Panc1 (cell line): Measurements from ENCODE around the gene PHLDB2. TPM values are rescaled to one million over a fixed set of nuclear protein-coding genes. Genes with fewer than 3 reads are reported as not detected.

Experiments used
- ATAC-seq: fragments of 200-7000 bp; cut with Tn5 transposase; 2 replicates; pipeline ENCODE4 v1.9.1; 2020; ENCODE audit warnings: mild to moderate bottlenecking, moderate library complexity
- BruUV-seq: library from RNA; stranded (reverse); fragments of 400-500 nt; replicated peaks from 2 replicates; lab custom pipeline; 2021; lab: Mats Ljungman, UMichigan
- CTCF ChIA-PET: fragments of 300-600 bp; sonication (Branson Sonifier 250); formaldehyde crosslinking; loops from one replicate; lab custom pipeline; 2022; ENCODE audit warnings: antibody characterized with exemption; lab: Charles Lee
- POLR2A ChIA-PET: fragments of 300-600 bp; sonication (Branson Sonifier 250); formaldehyde crosslinking; loops from one replicate; lab custom pipeline; 2022; ENCODE audit warnings: antibody characterized with exemption; lab: Charles Lee
- DNase-seq: peaks from one replicate; pipeline ENCODE4 v3.0.0-alpha.2; 2010; ENCODE audit warnings: low read depth, low spot score
- H3K27ac ChIP-seq: 2 replicates; pipeline ENCODE4 v1.5.1; 2011; ENCODE audit warnings: mild to moderate bottlenecking, low read length, inconsistent platforms
- H3K27me3 ChIP-seq: fragments of 200-500 bp; sonication (Bioruptor generic); 2 replicates; pipeline ENCODE4 v1.6.0; 2014; ENCODE audit warnings: low read length, inconsistent platforms; ENCODE audit not compliant: control insufficient read depth, insufficient read depth
- H3K36me3 ChIP-seq: fragments of 200-500 bp; sonication (Bioruptor generic); 2 replicates; pipeline ENCODE4 v1.5.1; 2014; ENCODE audit warnings: inconsistent platforms, mild to moderate bottlenecking, low read length, moderate library complexity; ENCODE audit not compliant: control insufficient read depth, insufficient read depth
- H3K4me1 ChIP-seq: 2 replicates; pipeline ENCODE4 v1.5.1; 2011; ENCODE audit warnings: inconsistent platforms, mild to moderate bottlenecking, low read length, moderate library complexity; ENCODE audit not compliant: control insufficient read depth, insufficient read depth
- H3K4me3 ChIP-seq, 2 experiments: 2 replicates each; pipeline ENCODE4 v1.5.1; 2011 to 2012; ENCODE audit warnings: low read depth in 2 of 2, low read length in 2 of 2, mild to moderate bottlenecking in 2 of 2, inconsistent platforms in 1 of 2, moderate library complexity in 1 of 2
- H3K9me3 ChIP-seq: fragments of 200-500 bp; sonication (Bioruptor generic); 2 replicates; pipeline ENCODE4 v1.5.1; 2014; ENCODE audit warnings: low read depth, mild to moderate bottlenecking, inconsistent platforms, low read length, moderate library complexity; ENCODE audit not compliant: control insufficient read depth, insufficient read depth
- POLR2AphosphoS5 ChIP-seq: IDR thresholded peaks from 2 replicates; pipeline ENCODE4 v1.6.1; 2012; ENCODE audit warnings: mild to moderate bottlenecking, low read depth, low read length, moderate library complexity
- SIN3A ChIP-seq: IDR thresholded peaks from 2 replicates; pipeline ENCODE4 v1.6.1; 2012; ENCODE audit warnings: low read depth, mild to moderate bottlenecking, low read length, moderate library complexity, borderline replicate concordance; ENCODE audit not compliant: insufficient read depth
- TCF7L2 ChIP-seq: IDR thresholded peaks from 2 replicates; pipeline ENCODE4 v1.6.1; 2011; ENCODE audit warnings: mild to moderate bottlenecking, low read depth, low read length, inconsistent platforms
- in situ Hi-C: cut with HindIII; loops from 2 replicates; pipeline ENCODE4 v1.10.0; 2016; ENCODE audit warnings: low sequenced_read_pairs, low pct_unique_long_range_greater_than_20kb
- intact Hi-C: fragments of 100-400 bp; cut with micrococcal nuclease; formaldehyde crosslinking; loops from one replicate; pipeline ENCODE4 v1.10.0; 2022; ENCODE audit not compliant: unreplicated experiment
- total RNA-seq: library from RNA; stranded (reverse); gene quantifications from one replicate; pipeline ENCODE4 v1.2.1, GENCODE V29; 2021; ENCODE audit not compliant: unreplicated experiment
- TF ChIP-seq, protein P1 (sequence below), 2 experiments: IDR thresholded peaks; 2 replicates each; pipeline ENCODE4 v1.6.1; 2011 to 2012; ENCODE audit warnings: low read depth in 2 of 2, control low read depth in 1 of 2, low read length in 1 of 2, mild to moderate bottlenecking in 1 of 2, moderate library complexity in 1 of 2; ENCODE audit not compliant: insufficient read depth in 1 of 2
- TF ChIP-seq, protein P2 (sequence below): fragments of 450-650 bp; IDR thresholded peaks from 2 replicates; pipeline ENCODE4 v1.5.1; 2017; ENCODE audit warnings: mild to moderate bottlenecking

The PHLDB2 gene
- total RNA-seq, 1 experiment from 2014 or later, result 11.3 TPM

DNA sequence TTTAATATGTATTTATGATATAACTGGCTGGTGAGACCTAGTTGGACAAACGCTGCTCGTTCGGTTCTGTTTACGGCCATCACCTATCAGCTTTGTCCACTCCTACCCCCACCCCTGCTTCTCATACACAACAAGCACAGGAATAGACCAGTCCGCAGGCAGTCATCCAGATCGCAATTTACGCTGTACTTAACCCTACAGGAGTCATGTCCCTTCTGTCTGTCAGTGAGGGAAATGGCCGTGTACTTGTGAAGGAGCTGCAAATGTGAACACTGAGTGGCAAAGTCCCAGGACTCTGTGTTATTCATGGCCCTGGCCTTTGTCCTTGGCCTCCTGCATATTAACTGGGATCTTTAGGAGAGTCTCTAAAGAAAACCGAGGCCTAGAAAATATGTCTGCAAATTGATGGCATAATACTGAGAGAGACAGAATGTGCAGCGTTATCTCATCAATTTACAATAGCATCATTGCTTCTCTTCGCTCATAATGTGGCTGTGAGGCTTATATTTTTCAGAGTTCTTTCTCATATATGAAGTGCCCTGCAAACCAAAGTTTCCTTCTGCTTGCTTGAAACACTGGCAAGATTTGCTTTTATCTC is 112.6 kb downstream of the PHLDB2 start:
- Histone ChIP-seq H3K4me3 (no peak overlapping the region), H3K4me1 (no peaks in the 10 kb centered on the region), H3K27ac (no peak overlapping the region), H3K9me3 (no peaks in the 10 kb centered on the region), H3K27me3 (peaks cover 13% of the 10 kb centered on the region; the same call in 1 of the 2 replicates), H3K36me3 (no peaks in the 10 kb centered on the region)
- BruUV-seq, result no TSS peak
- no peak for ATAC-seq
- in situ Hi-C loops, result no loop called here
- TF ChIP-seq, protein P1, sequence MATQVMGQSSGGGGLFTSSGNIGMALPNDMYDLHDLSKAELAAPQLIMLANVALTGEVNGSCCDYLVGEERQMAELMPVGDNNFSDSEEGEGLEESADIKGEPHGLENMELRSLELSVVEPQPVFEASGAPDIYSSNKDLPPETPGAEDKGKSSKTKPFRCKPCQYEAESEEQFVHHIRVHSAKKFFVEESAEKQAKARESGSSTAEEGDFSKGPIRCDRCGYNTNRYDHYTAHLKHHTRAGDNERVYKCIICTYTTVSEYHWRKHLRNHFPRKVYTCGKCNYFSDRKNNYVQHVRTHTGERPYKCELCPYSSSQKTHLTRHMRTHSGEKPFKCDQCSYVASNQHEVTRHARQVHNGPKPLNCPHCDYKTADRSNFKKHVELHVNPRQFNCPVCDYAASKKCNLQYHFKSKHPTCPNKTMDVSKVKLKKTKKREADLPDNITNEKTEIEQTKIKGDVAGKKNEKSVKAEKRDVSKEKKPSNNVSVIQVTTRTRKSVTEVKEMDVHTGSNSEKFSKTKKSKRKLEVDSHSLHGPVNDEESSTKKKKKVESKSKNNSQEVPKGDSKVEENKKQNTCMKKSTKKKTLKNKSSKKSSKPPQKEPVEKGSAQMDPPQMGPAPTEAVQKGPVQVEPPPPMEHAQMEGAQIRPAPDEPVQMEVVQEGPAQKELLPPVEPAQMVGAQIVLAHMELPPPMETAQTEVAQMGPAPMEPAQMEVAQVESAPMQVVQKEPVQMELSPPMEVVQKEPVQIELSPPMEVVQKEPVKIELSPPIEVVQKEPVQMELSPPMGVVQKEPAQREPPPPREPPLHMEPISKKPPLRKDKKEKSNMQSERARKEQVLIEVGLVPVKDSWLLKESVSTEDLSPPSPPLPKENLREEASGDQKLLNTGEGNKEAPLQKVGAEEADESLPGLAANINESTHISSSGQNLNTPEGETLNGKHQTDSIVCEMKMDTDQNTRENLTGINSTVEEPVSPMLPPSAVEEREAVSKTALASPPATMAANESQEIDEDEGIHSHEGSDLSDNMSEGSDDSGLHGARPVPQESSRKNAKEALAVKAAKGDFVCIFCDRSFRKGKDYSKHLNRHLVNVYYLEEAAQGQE (IDR thresholded peaks at IDR 0.05; ENCODE audit: insufficient read depth in 1 of 2, low read depth in 2 of 2, low read length in 1 of 2), result no peak
- TF ChIP-seq TCF7L2, result no peak
- no peak for TF ChIP-seq SIN3A
- TF ChIP-seq, protein P2, sequence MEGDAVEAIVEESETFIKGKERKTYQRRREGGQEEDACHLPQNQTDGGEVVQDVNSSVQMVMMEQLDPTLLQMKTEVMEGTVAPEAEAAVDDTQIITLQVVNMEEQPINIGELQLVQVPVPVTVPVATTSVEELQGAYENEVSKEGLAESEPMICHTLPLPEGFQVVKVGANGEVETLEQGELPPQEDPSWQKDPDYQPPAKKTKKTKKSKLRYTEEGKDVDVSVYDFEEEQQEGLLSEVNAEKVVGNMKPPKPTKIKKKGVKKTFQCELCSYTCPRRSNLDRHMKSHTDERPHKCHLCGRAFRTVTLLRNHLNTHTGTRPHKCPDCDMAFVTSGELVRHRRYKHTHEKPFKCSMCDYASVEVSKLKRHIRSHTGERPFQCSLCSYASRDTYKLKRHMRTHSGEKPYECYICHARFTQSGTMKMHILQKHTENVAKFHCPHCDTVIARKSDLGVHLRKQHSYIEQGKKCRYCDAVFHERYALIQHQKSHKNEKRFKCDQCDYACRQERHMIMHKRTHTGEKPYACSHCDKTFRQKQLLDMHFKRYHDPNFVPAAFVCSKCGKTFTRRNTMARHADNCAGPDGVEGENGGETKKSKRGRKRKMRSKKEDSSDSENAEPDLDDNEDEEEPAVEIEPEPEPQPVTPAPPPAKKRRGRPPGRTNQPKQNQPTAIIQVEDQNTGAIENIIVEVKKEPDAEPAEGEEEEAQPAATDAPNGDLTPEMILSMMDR, result no peak
- no peak for TF ChIP-seq POLR2AphosphoS5
- DNase-seq, result no peak
- intact Hi-C loops, result no loop called here
- POLR2A ChIA-PET, result no interaction called here
- CTCF ChIA-PET, result interaction anchor here (0.6 kb wide), 1 partner anchor 142 kb away, joined by 4 read pairs; no protein-coding TSS in a partner anchor

GRCh38 chr3:111972891-111973290 is 113.8 kb downstream of the PHLDB2 start:
- Histone ChIP-seq H3K4me3 (no peak overlapping the region), H3K9me3 (no peaks in the 10 kb centered on the region), H3K27ac (no peak overlapping the region), H3K27me3 (peaks cover 13% of the 10 kb centered on the region; the same call in 1 of the 2 replicates), H3K36me3 (no peaks in the 10 kb centered on the region), H3K4me1 (no peaks in the 10 kb centered on the region)
- ATAC-seq (no peak), DNase-seq (no peak)
- intact Hi-C loops (no loop called here), in situ Hi-C loops (no loop called here)
- TF ChIP-seq POLR2AphosphoS5, result no peak
- no peak for TF ChIP-seq SIN3A
- TF ChIP-seq, protein P1 (IDR thresholded peaks at IDR 0.05; ENCODE audit: insufficient read depth in 1 of 2, low read depth in 2 of 2, low read length in 1 of 2), result no peak
- TF ChIP-seq TCF7L2, result no peak
- TF ChIP-seq, protein P2, result no peak
- ChIA-PET POLR2A (no interaction called here), CTCF (no interaction called here)
- BruUV-seq, result no TSS peak
